ENCODE data around the gene SLC35F4. TPM values are rescaled to one million over a fixed set of nuclear protein-coding genes. Genes with fewer than 3 reads are reported as not detected.

Gene SLC35F4
- total RNA-seq, 1 experiment from 2014 or later = not detected

- Histone ChIP-seq H3K36me3 (ENCODE audit: control insufficient read depth in 1 of 2, insufficient read depth in 2 of 2, low read length in 2 of 2) (no peaks in the 10 kb centered on the region), H3K4me2 (ENCODE audit: low read length) (no peak overlapping the region), H3K9me3 (ENCODE audit: control insufficient read depth in 1 of 2, insufficient read depth in 1 of 2, low read depth in 1 of 2, low read length in 2 of 2) (no peaks in the 10 kb centered on the region), H3K9ac (ENCODE audit: low read length) (no peak overlapping the region), H3K79me2 (ENCODE audit: insufficient read depth, low read length) (no peaks in the 10 kb centered on the region), H2AFZ (ENCODE audit: low read depth, low read length, poor library complexity, severe bottlenecking) (no peak overlapping the region), H3K9me2 (ENCODE audit: insufficient read depth) (no peaks in the 10 kb centered on the region), H4K20me1 (ENCODE audit: insufficient read depth) (no peaks in the 10 kb centered on the region), H3K27me3 (ENCODE audit: insufficient read depth, low read length) (peaks cover 46% of the 10 kb centered on the region), H3K4me1 (ENCODE audit: control insufficient read depth in 1 of 2, insufficient read depth in 2 of 2, low read length in 2 of 2) (no peaks in the 10 kb centered on the region), H3K4me3 (replicated peaks in 1 of 2; ENCODE audit: low read depth in 1 of 2, low read length in 2 of 2) (no peak overlapping the region), H3K27ac (ENCODE audit: low read depth, low read length) (no peak overlapping the region)
- intact Hi-C loops (cut with micrococcal nuclease) = no loop called here
- POLR2A ChIA-PET = no interaction called here
- CTCF ChIA-PET = no interaction called here
- DNase-seq (ENCODE audit: low read depth, low spot score) (no peak), ATAC-seq (no peak)
- no TSS peak for BruUV-seq (replicated peaks)
- RAD21 ChIA-PET (ENCODE audit: low non-redundant PET in 1 of 2, low total read pairs in 2 of 2, uncharacterized antibody in 2 of 2, unreplicated experiment in 2 of 2) = no interaction called here
- TF ChIP-seq, protein P1, sequence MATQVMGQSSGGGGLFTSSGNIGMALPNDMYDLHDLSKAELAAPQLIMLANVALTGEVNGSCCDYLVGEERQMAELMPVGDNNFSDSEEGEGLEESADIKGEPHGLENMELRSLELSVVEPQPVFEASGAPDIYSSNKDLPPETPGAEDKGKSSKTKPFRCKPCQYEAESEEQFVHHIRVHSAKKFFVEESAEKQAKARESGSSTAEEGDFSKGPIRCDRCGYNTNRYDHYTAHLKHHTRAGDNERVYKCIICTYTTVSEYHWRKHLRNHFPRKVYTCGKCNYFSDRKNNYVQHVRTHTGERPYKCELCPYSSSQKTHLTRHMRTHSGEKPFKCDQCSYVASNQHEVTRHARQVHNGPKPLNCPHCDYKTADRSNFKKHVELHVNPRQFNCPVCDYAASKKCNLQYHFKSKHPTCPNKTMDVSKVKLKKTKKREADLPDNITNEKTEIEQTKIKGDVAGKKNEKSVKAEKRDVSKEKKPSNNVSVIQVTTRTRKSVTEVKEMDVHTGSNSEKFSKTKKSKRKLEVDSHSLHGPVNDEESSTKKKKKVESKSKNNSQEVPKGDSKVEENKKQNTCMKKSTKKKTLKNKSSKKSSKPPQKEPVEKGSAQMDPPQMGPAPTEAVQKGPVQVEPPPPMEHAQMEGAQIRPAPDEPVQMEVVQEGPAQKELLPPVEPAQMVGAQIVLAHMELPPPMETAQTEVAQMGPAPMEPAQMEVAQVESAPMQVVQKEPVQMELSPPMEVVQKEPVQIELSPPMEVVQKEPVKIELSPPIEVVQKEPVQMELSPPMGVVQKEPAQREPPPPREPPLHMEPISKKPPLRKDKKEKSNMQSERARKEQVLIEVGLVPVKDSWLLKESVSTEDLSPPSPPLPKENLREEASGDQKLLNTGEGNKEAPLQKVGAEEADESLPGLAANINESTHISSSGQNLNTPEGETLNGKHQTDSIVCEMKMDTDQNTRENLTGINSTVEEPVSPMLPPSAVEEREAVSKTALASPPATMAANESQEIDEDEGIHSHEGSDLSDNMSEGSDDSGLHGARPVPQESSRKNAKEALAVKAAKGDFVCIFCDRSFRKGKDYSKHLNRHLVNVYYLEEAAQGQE (IDR thresholded peaks at IDR 0.05; ENCODE audit: low read depth) = no peak
- no peak for TF ChIP-seq TCF7L2 (IDR thresholded peaks at IDR 0.05; ENCODE audit: borderline replicate concordance, extremely low read depth, insufficient read depth, insufficient read length)
- no peak for TF ChIP-seq ATF3 (IDR thresholded peaks at IDR 0.05)
- no peak for TF ChIP-seq SIN3A (IDR thresholded peaks at IDR 0.05; ENCODE audit: low read depth)
Measured at GRCh38 chr14:57897144-57897748, 31.4 kb upstream of the SLC35F4 start.

DNA sequence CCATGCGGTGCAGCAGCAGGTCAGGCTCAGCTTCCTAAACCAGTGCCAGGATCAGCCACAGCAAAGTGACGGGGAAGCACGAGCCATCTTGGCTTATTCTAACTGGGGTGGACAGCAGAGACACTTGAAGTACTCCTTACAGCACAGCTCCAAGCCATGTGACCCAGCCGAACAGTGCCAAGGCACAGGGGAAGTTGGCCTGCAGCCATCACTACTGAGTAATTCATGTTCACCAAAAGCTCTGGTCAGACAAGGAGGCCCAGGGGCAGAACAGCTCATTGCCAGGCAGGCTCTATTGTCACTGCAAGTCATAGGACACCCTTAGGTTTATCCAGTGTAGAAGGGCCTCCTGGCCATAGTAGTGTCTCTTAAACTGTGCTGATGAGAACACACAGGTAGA is 23.4 kb upstream of the SLC35F4 start:
- Histone ChIP-seq H3K36me3 (ENCODE audit: control insufficient read depth in 1 of 2, insufficient read depth in 2 of 2, low read length in 2 of 2) (no peaks in the 10 kb centered on the region), H3K27ac (ENCODE audit: low read depth, low read length) (no peak overlapping the region), H3K4me1 (ENCODE audit: control insufficient read depth in 1 of 2, insufficient read depth in 2 of 2, low read length in 2 of 2) (no peaks in the 10 kb centered on the region), H3K9me3 (ENCODE audit: control insufficient read depth in 1 of 2, insufficient read depth in 1 of 2, low read depth in 1 of 2, low read length in 2 of 2) (no peaks in the 10 kb centered on the region), H3K79me2 (ENCODE audit: insufficient read depth, low read length) (no peaks in the 10 kb centered on the region), H3K4me2 (ENCODE audit: low read length) (no peak overlapping the region), H3K9ac (ENCODE audit: low read length) (no peak overlapping the region), H3K9me2 (ENCODE audit: insufficient read depth) (no peaks in the 10 kb centered on the region), H2AFZ (ENCODE audit: low read depth, low read length, poor library complexity, severe bottlenecking) (no peak overlapping the region), H3K4me3 (replicated peaks in 1 of 2; ENCODE audit: low read depth in 1 of 2, low read length in 2 of 2) (no peak overlapping the region), H4K20me1 (ENCODE audit: insufficient read depth) (no peaks in the 10 kb centered on the region), H3K27me3 (ENCODE audit: insufficient read depth, low read length) (peaks cover 42% of the 10 kb centered on the region)
- DNase-seq (ENCODE audit: low read depth, low spot score) (no peak), ATAC-seq (0 out of 2 replicates have a peak, but pooled peaks have one; percentile 14)
- ChIA-PET CTCF (no interaction called here), POLR2A (no interaction called here), RAD21 (ENCODE audit: low non-redundant PET in 1 of 2, low total read pairs in 2 of 2, uncharacterized antibody in 2 of 2, unreplicated experiment in 2 of 2) (no interaction called here)
- no TSS peak for BruUV-seq (replicated peaks)
- intact Hi-C loops (cut with micrococcal nuclease) = no loop called here
- TF ChIP-seq SP1 (IDR thresholded peaks at IDR 0.05; ENCODE audit: low read depth) = no peak
- no peak for TF ChIP-seq YY1 (IDR thresholded peaks at IDR 0.05; ENCODE audit: extremely low read depth, insufficient replicate concordance, low read depth, low read length)
- no peak for TF ChIP-seq CBX3 (IDR thresholded peaks at IDR 0.05; ENCODE audit: low read depth)
- TF ChIP-seq SRF (IDR thresholded peaks at IDR 0.05; ENCODE audit: low read depth) = no peak
- no peak for TF ChIP-seq CEBPB (IDR thresholded peaks at IDR 0.05; ENCODE audit: low read depth)
- no peak for TF ChIP-seq FOSL1 (IDR thresholded peaks at IDR 0.05; ENCODE audit: low read depth)
- TF ChIP-seq POLR2AphosphoS5 (IDR thresholded peaks at IDR 0.05; ENCODE audit: low read depth, low read length) = no peak
- no peak for TF ChIP-seq MAX (IDR thresholded peaks at IDR 0.05)
- no peak for TF ChIP-seq SIN3A (IDR thresholded peaks at IDR 0.05; ENCODE audit: low read depth)
- TF ChIP-seq, protein P1 (IDR thresholded peaks at IDR 0.05; ENCODE audit: low read depth) = no peak
